ENCODE measurements around the gene DNER.

DNA sequence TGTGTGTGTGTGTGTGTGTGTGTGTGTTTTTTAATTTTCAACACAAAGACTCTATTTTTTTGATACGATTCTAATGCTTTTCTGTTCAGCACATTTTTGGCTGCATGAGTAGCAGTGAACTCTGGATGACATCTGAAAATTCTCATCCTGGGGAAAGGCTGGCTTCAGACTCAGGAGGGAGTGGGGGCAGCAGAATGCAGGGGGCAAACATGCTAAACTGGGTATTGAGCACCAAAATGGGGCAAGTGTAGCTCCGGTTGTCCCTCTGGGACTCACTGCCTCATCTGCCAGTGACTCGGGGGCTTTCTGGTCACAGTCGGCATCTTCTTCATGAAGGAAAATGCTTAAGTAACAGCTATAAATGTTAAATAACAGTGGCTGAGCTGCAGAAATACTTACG, 326.5 kb downstream of the DNER start:
- TF ChIP-seq CEBPB (IDR thresholded peaks at IDR 0.05; ENCODE audit: low read depth): no peak
- TF ChIP-seq, protein P1, sequence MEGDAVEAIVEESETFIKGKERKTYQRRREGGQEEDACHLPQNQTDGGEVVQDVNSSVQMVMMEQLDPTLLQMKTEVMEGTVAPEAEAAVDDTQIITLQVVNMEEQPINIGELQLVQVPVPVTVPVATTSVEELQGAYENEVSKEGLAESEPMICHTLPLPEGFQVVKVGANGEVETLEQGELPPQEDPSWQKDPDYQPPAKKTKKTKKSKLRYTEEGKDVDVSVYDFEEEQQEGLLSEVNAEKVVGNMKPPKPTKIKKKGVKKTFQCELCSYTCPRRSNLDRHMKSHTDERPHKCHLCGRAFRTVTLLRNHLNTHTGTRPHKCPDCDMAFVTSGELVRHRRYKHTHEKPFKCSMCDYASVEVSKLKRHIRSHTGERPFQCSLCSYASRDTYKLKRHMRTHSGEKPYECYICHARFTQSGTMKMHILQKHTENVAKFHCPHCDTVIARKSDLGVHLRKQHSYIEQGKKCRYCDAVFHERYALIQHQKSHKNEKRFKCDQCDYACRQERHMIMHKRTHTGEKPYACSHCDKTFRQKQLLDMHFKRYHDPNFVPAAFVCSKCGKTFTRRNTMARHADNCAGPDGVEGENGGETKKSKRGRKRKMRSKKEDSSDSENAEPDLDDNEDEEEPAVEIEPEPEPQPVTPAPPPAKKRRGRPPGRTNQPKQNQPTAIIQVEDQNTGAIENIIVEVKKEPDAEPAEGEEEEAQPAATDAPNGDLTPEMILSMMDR (IDR thresholded peaks at IDR 0.05 in 2 of 3, conservative IDR thresholded peaks at IDR 0.05 in 1 of 3; ENCODE audit: borderline replicate concordance in 1 of 3, insufficient read depth in 1 of 3, low read depth in 2 of 3, low read length in 2 of 3): no peak
- no peak for TF ChIP-seq SRF (IDR thresholded peaks at IDR 0.05; ENCODE audit: low read depth)
- no peak for TF ChIP-seq RAD21 (IDR thresholded peaks at IDR 0.05; ENCODE audit: low read depth)
- TF ChIP-seq EZH2 (IDR thresholded peaks at IDR 0.05): no peak
- TF ChIP-seq, protein P2, sequence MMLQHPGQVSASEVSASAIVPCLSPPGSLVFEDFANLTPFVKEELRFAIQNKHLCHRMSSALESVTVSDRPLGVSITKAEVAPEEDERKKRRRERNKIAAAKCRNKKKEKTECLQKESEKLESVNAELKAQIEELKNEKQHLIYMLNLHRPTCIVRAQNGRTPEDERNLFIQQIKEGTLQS (IDR thresholded peaks at IDR 0.05): no peak
- no peak for TF ChIP-seq FOSL1 (IDR thresholded peaks at IDR 0.05; ENCODE audit: low read depth)
- TF ChIP-seq YY1 (IDR thresholded peaks at IDR 0.05; ENCODE audit: extremely low read depth, insufficient replicate concordance, low read depth, low read length): no peak
- TF ChIP-seq, protein P3, sequence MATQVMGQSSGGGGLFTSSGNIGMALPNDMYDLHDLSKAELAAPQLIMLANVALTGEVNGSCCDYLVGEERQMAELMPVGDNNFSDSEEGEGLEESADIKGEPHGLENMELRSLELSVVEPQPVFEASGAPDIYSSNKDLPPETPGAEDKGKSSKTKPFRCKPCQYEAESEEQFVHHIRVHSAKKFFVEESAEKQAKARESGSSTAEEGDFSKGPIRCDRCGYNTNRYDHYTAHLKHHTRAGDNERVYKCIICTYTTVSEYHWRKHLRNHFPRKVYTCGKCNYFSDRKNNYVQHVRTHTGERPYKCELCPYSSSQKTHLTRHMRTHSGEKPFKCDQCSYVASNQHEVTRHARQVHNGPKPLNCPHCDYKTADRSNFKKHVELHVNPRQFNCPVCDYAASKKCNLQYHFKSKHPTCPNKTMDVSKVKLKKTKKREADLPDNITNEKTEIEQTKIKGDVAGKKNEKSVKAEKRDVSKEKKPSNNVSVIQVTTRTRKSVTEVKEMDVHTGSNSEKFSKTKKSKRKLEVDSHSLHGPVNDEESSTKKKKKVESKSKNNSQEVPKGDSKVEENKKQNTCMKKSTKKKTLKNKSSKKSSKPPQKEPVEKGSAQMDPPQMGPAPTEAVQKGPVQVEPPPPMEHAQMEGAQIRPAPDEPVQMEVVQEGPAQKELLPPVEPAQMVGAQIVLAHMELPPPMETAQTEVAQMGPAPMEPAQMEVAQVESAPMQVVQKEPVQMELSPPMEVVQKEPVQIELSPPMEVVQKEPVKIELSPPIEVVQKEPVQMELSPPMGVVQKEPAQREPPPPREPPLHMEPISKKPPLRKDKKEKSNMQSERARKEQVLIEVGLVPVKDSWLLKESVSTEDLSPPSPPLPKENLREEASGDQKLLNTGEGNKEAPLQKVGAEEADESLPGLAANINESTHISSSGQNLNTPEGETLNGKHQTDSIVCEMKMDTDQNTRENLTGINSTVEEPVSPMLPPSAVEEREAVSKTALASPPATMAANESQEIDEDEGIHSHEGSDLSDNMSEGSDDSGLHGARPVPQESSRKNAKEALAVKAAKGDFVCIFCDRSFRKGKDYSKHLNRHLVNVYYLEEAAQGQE (IDR thresholded peaks at IDR 0.05; ENCODE audit: low read depth): no peak
- TF ChIP-seq ELF1 (IDR thresholded peaks at IDR 0.05; ENCODE audit: borderline replicate concordance, low read depth): no peak
- no peak for TF ChIP-seq POLR2A (IDR thresholded peaks at IDR 0.05; ENCODE audit: borderline replicate concordance, extremely low read depth, insufficient read depth, insufficient read length)
- no peak for TF ChIP-seq ZNF274 (IDR thresholded peaks at IDR 0.05; ENCODE audit: low read depth, low read length)
- TF ChIP-seq POLR2AphosphoS5 (IDR thresholded peaks at IDR 0.05; ENCODE audit: low read depth, low read length): no peak

Data from HCT116 (cell line).